Stomach (tissue), 8 donors: Measurements from ENCODE around the gene GIPC3. TPM values are rescaled to one million over a fixed set of nuclear protein-coding genes. Genes with fewer than 3 reads are reported as not detected.

Source experiments
- polyA plus RNA-seq, 3 donors: library from polyadenylated mRNA; stranded (reverse); fragments of 200-250 nt; gene quantifications; one replicate each; pipeline ENCODE4 v1.2.3, GENCODE V29; 2013
- small RNA-seq, 4 donors: library from RNA; depleted of rRNA; stranded (forward); fragments of <200 nt; gene quantifications; one replicate each; pipeline ENCODE3, GENCODE V24; 2016
- total RNA-seq, 5 donors: library from RNA; depleted of rRNA; stranded (reverse); fragments of >200 nt; gene quantifications; one replicate each; pipeline versions ENCODE4 v1.1.0 to v1.2.3, GENCODE V29; 2014 to 2016
- donor health status: healthy with polysubstance abuse.
- donor health status: Bipolar disorder and iron deficiency.
- donor health status: healthy.

The GIPC3 gene
- total and polyA plus RNA-seq, 8 donors, result 0.75 to 2.9 (median 1.5) TPM; not detected in 4

Small RNA genes lying within 50 kb of the gene (small RNA-seq; reads per million reads assigned to genes)
- gene AC005786.1, result 0 reads per million in 4 donors

Other genes with a start within 250 kb of the GIPC3 start
- gene NFIC, start 218.9 kb upstream of the GIPC3 start, total RNA-seq, result 100 to 1,000 TPM in 2 of 5 donors, 10 to 100 TPM in 3; 32.3 to 251 (median 94.2) TPM
- gene NFIC, start 218.9 kb upstream of the GIPC3 start, polyA plus RNA-seq, result 10 to 100 TPM; 16.7 to 61.5 (median 34.2) TPM
- 100 to 1,000 TPM in 1 of 5 donors, 10 to 100 TPM in 1, 1 to 10 TPM in 2, not detected in 1; 1.4 to 178 (median 38.3) TPM for gene SMIM24, start 105.0 kb upstream of the GIPC3 start, total RNA-seq
- gene SMIM24, start 105.0 kb upstream of the GIPC3 start, polyA plus RNA-seq, result 100 to 1,000 TPM in 1 of 3 donors, 10 to 100 TPM in 2; 14.1 to 116 (median 68.7) TPM
- gene SMIM44, start 102.0 kb upstream of the GIPC3 start, total RNA-seq, result not detected
- gene SMIM44, start 102.0 kb upstream of the GIPC3 start, polyA plus RNA-seq, result 1 to 10 TPM in 1 of 3 donors, not detected in 2; 2.7 TPM
- 10 to 100 TPM in 2 of 5 donors, 1 to 10 TPM in 1, under 1 TPM in 1, not detected in 1; 0.45 to 21.7 (median 11.1) TPM for gene DOHH, start 84.8 kb upstream of the GIPC3 start, total RNA-seq
- gene DOHH, start 84.8 kb upstream of the GIPC3 start, polyA plus RNA-seq, result 10 to 100 TPM; 10.7 to 14.1 (median 13.6) TPM
- 100 to 1,000 TPM in 1 of 5 donors, 10 to 100 TPM in 3, 1 to 10 TPM in 1; 9.4 to 113 (median 31.9) TPM for gene FZR1, start 79.2 kb upstream of the GIPC3 start, total RNA-seq
- 10 to 100 TPM; 10.5 to 17.2 (median 13.9) TPM for gene FZR1, start 79.2 kb upstream of the GIPC3 start, polyA plus RNA-seq
- gene TEKTIP1, start 46.3 kb upstream of the GIPC3 start, total RNA-seq, result not detected
- under 1 TPM in 2 of 3 donors, not detected in 1; 0.28 to 1.00 TPM for gene TEKTIP1, start 46.3 kb upstream of the GIPC3 start, polyA plus RNA-seq
- gene MFSD12, start 27.9 kb upstream of the GIPC3 start, total RNA-seq, result 10 to 100 TPM in 4 of 5 donors, under 1 TPM in 1; 0.58 to 96.4 (median 62.5) TPM
- 10 to 100 TPM in 2 of 3 donors, 1 to 10 TPM in 1; 8.2 to 35.6 (median 34.1) TPM for gene MFSD12, start 27.9 kb upstream of the GIPC3 start, polyA plus RNA-seq
- gene HMG20B, start 12.5 kb upstream of the GIPC3 start, total RNA-seq, result 100 to 1,000 TPM in 3 of 5 donors, 10 to 100 TPM in 2; 39.8 to 638 (median 160) TPM
- gene HMG20B, start 12.5 kb upstream of the GIPC3 start, polyA plus RNA-seq, result 100 to 1,000 TPM in 1 of 3 donors, 10 to 100 TPM in 2; 79.5 to 103 (median 80.6) TPM
- 1 to 10 TPM in 1 of 5 donors, under 1 TPM in 1, not detected in 3; 0.37 to 1.0 TPM for gene TBXA2R, start 21.4 kb downstream of the GIPC3 start, total RNA-seq
- 1 to 10 TPM in 2 of 3 donors, under 1 TPM in 1; 0.50 to 2.6 (median 1.2) TPM for gene TBXA2R, start 21.4 kb downstream of the GIPC3 start, polyA plus RNA-seq
- gene CACTIN, start 41.3 kb downstream of the GIPC3 start, total RNA-seq, result 100 to 1,000 TPM in 1 of 5 donors, 10 to 100 TPM in 3, 1 to 10 TPM in 1; 9.8 to 180 (median 19.4) TPM
- 10 to 100 TPM; 10.2 to 13.9 (median 12.4) TPM for gene CACTIN, start 41.3 kb downstream of the GIPC3 start, polyA plus RNA-seq
- gene PIP5K1C, start 115.0 kb downstream of the GIPC3 start, total RNA-seq, result 100 to 1,000 TPM in 1 of 5 donors, 10 to 100 TPM in 4; 15.1 to 164 (median 36.8) TPM
- gene PIP5K1C, start 115.0 kb downstream of the GIPC3 start, polyA plus RNA-seq, result 10 to 100 TPM in 2 of 3 donors, 1 to 10 TPM in 1; 8.6 to 18.5 (median 12.5) TPM
- 100 to 1,000 TPM in 2 of 5 donors, 10 to 100 TPM in 3; 31.9 to 204 (median 95.1) TPM for gene TJP3, start 122.9 kb downstream of the GIPC3 start, total RNA-seq
- gene TJP3, start 122.9 kb downstream of the GIPC3 start, polyA plus RNA-seq, result 10 to 100 TPM; 62.3 to 96.1 (median 93.1) TPM
- 100 to 1,000 TPM in 1 of 5 donors, 10 to 100 TPM in 3, 1 to 10 TPM in 1; 9.4 to 111 (median 16.4) TPM for gene APBA3, start 176.2 kb downstream of the GIPC3 start, total RNA-seq
- gene APBA3, start 176.2 kb downstream of the GIPC3 start, polyA plus RNA-seq, result 10 to 100 TPM; 15.7 to 17.4 (median 16.7) TPM
- gene MRPL54, start 177.2 kb downstream of the GIPC3 start, total RNA-seq, result 100 to 1,000 TPM in 2 of 5 donors, 10 to 100 TPM in 3; 15.2 to 163 (median 58.7) TPM
- gene MRPL54, start 177.2 kb downstream of the GIPC3 start, polyA plus RNA-seq, result 100 to 1,000 TPM; 155 to 221 (median 174) TPM
- gene RAX2, start 186.8 kb downstream of the GIPC3 start, total RNA-seq, result not detected
- not detected for gene RAX2, start 186.8 kb downstream of the GIPC3 start, polyA plus RNA-seq
- gene MATK, start 200.9 kb downstream of the GIPC3 start, total RNA-seq, result 10 to 100 TPM in 2 of 5 donors, 1 to 10 TPM in 2, not detected in 1; 1.4 to 48.7 (median 12.1) TPM
- gene MATK, start 200.9 kb downstream of the GIPC3 start, polyA plus RNA-seq, result 1 to 10 TPM; 2.0 to 3.4 (median 2.9) TPM